ENCODE results near the gene SLC5A1.

The SLC5A1 gene

DNA sequence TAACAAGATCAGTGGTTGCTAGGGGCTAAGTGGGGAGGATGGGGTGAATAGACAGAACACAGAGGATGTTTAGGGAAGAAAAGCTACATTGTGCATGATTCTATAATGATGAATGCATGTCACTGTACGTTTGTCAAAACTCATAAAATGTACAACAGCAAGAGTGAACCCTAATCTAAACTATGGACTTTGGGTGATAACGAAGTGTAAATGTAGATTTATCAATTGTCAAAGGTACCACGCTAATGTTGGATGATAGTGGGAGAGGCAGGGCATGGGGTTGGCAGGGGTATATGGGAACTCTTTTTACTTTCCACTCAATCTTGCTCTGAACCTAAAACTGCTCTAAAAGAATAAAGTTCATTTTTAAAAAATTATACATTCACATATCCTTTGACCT, 21.3 kb upstream of the SLC5A1 start:
- Histone ChIP-seq H3K27ac (ENCODE audit: low read depth, low read length) (no peak overlapping the region), H3K4me1 (ENCODE audit: control insufficient read depth in 1 of 2, insufficient read depth in 2 of 2, low read length in 2 of 2) (peaks cover 25 to 26% of the 10 kb centered on the region in 2 donors), H3K9me3 (ENCODE audit: control insufficient read depth in 1 of 2, low read length in 2 of 2) (no peaks in the 10 kb centered on the region), H3K27me3 (ENCODE audit: control insufficient read depth in 1 of 2, insufficient read depth in 2 of 2, low read length in 2 of 2) (no peaks in the 10 kb centered on the region), H3K4me3 (ENCODE audit: low read depth in 1 of 2, low read length in 2 of 2) (no peak overlapping the region), H3K9ac (ENCODE audit: low read depth in 1 of 2, low read length in 2 of 2) (no peak overlapping the region), H3K36me3 (ENCODE audit: control insufficient read depth in 1 of 2, insufficient read depth in 2 of 2, low read length in 2 of 2) (no peaks in the 10 kb centered on the region)

- H3K4me3 ChIP-seq (ENCODE audit: low read depth in 1 of 2, low read length in 2 of 2): no peak overlapping the region
- no peak overlapping the region for H3K9ac ChIP-seq (ENCODE audit: low read depth in 1 of 2, low read length in 2 of 2)
- H3K9me3 ChIP-seq (ENCODE audit: control insufficient read depth in 1 of 2, low read length in 2 of 2): no peaks in the 10 kb centered on the region
- H3K4me1 ChIP-seq (ENCODE audit: control insufficient read depth in 1 of 2, insufficient read depth in 2 of 2, low read length in 2 of 2): peaks cover 25 to 26% of the 10 kb centered on the region in 2 donors
- no peak overlapping the region for H3K27ac ChIP-seq (ENCODE audit: low read depth, low read length)
- H3K36me3 ChIP-seq (ENCODE audit: control insufficient read depth in 1 of 2, insufficient read depth in 2 of 2, low read length in 2 of 2): no peaks in the 10 kb centered on the region
- no peaks in the 10 kb centered on the region for H3K27me3 ChIP-seq (ENCODE audit: control insufficient read depth in 1 of 2, insufficient read depth in 2 of 2, low read length in 2 of 2)
Measured at GRCh38 chr22:32023251-32023827, 19.7 kb upstream of the SLC5A1 start.

GRCh38 chr22:32024796-32025195, 18.3 kb upstream of the SLC5A1 start:
- Histone ChIP-seq H3K9me3 (ENCODE audit: control insufficient read depth in 1 of 2, low read length in 2 of 2) (no peaks in the 10 kb centered on the region), H3K4me3 (ENCODE audit: low read depth in 1 of 2, low read length in 2 of 2) (no peak overlapping the region), H3K4me1 (ENCODE audit: control insufficient read depth in 1 of 2, insufficient read depth in 2 of 2, low read length in 2 of 2) (peaks cover 25 to 30% of the 10 kb centered on the region in 2 donors), H3K36me3 (ENCODE audit: control insufficient read depth in 1 of 2, insufficient read depth in 2 of 2, low read length in 2 of 2) (no peaks in the 10 kb centered on the region), H3K27ac (ENCODE audit: low read depth, low read length) (peak overlapping the region; percentile 5), H3K9ac (ENCODE audit: low read depth in 1 of 2, low read length in 2 of 2) (no peak overlapping the region), H3K27me3 (ENCODE audit: control insufficient read depth in 1 of 2, insufficient read depth in 2 of 2, low read length in 2 of 2) (no peaks in the 10 kb centered on the region)

- H3K4me3 ChIP-seq (ENCODE audit: low read depth in 1 of 2, low read length in 2 of 2): no peak overlapping the region
- no peak overlapping the region for H3K27ac ChIP-seq (ENCODE audit: low read depth, low read length)
- H3K27me3 ChIP-seq (ENCODE audit: control insufficient read depth in 1 of 2, insufficient read depth in 2 of 2, low read length in 2 of 2): no peaks in the 10 kb centered on the region
- no peaks in the 10 kb centered on the region for H3K36me3 ChIP-seq (ENCODE audit: control insufficient read depth in 1 of 2, insufficient read depth in 2 of 2, low read length in 2 of 2)
- H3K4me1 ChIP-seq (ENCODE audit: control insufficient read depth in 1 of 2, insufficient read depth in 2 of 2, low read length in 2 of 2): peaks cover 9 to 14% of the 10 kb centered on the region in 2 donors
- no peaks in the 10 kb centered on the region for H3K9me3 ChIP-seq (ENCODE audit: control insufficient read depth in 1 of 2, low read length in 2 of 2)
- H3K9ac ChIP-seq (ENCODE audit: low read depth in 1 of 2, low read length in 2 of 2): no peak overlapping the region
Measured at GRCh38 chr22:32030518-32031247, 12.4 kb upstream of the SLC5A1 start.

GRCh38 chr22:32031466-32031865, 11.6 kb upstream of the SLC5A1 start:
- peaks cover 9 to 14% of the 10 kb centered on the region in 2 donors for H3K4me1 ChIP-seq (ENCODE audit: control insufficient read depth in 1 of 2, insufficient read depth in 2 of 2, low read length in 2 of 2)
- no peak overlapping the region for H3K4me3 ChIP-seq (ENCODE audit: low read depth in 1 of 2, low read length in 2 of 2)
- no peaks in the 10 kb centered on the region for H3K27me3 ChIP-seq (ENCODE audit: control insufficient read depth in 1 of 2, insufficient read depth in 2 of 2, low read length in 2 of 2)
- H3K27ac ChIP-seq (ENCODE audit: low read depth, low read length): no peak overlapping the region
- no peaks in the 10 kb centered on the region for H3K36me3 ChIP-seq (ENCODE audit: control insufficient read depth in 1 of 2, insufficient read depth in 2 of 2, low read length in 2 of 2)
- H3K9ac ChIP-seq (ENCODE audit: low read depth in 1 of 2, low read length in 2 of 2): no peak overlapping the region
- no peaks in the 10 kb centered on the region for H3K9me3 ChIP-seq (ENCODE audit: control insufficient read depth in 1 of 2, low read length in 2 of 2)

DNA sequence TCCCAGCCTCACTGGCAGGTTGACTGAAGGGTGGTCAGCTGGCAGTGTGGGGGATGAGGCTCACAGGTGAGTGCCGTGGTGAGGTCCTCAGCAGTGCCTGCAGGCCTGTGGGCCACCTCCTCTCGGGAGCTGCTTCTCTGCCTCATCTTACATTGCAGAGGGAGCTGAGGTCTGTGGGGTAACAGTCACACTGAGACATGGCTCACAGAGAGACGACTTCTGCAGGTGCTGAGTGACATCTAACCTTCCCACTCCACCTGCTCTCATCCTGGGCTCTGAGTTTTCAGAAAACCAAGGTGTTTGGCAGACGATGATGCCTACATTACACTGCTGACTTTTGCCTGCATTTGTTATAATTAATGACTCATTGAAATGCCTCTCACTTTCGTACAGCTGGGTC, 8.8 kb upstream of the SLC5A1 start:
- Histone ChIP-seq H3K27me3 (ENCODE audit: control insufficient read depth in 1 of 2, insufficient read depth in 2 of 2, low read length in 2 of 2) (no peaks in the 10 kb centered on the region), H3K9me3 (ENCODE audit: control insufficient read depth in 1 of 2, low read length in 2 of 2) (no peaks in the 10 kb centered on the region)

GRCh38 chr22:32037236-32037635, 5.8 kb upstream of the SLC5A1 start:
- Histone ChIP-seq H3K9ac (ENCODE audit: low read depth in 1 of 2, low read length in 2 of 2) (no peak overlapping the region), H3K27ac (ENCODE audit: low read depth, low read length) (no peak overlapping the region), H3K4me3 (ENCODE audit: low read depth in 1 of 2, low read length in 2 of 2) (no peak overlapping the region), H3K4me1 (ENCODE audit: control insufficient read depth in 1 of 2, insufficient read depth in 2 of 2, low read length in 2 of 2) (peaks cover 14 to 15% of the 10 kb centered on the region in 2 donors), H3K36me3 (ENCODE audit: control insufficient read depth in 1 of 2, insufficient read depth in 2 of 2, low read length in 2 of 2) (no peaks in the 10 kb centered on the region), H3K9me3 (ENCODE audit: control insufficient read depth in 1 of 2, low read length in 2 of 2) (no peaks in the 10 kb centered on the region), H3K27me3 (ENCODE audit: control insufficient read depth in 1 of 2, insufficient read depth in 2 of 2, low read length in 2 of 2) (no peaks in the 10 kb centered on the region)

More for the DNA sequence above, 8.8 kb upstream of the SLC5A1 start:
- H3K4me3 ChIP-seq (ENCODE audit: low read depth in 1 of 2, low read length in 2 of 2): no peak overlapping the region
- H3K9ac ChIP-seq (ENCODE audit: low read depth in 1 of 2, low read length in 2 of 2): no peak overlapping the region
- H3K36me3 ChIP-seq (ENCODE audit: control insufficient read depth in 1 of 2, insufficient read depth in 2 of 2, low read length in 2 of 2): no peaks in the 10 kb centered on the region
- no peak overlapping the region for H3K27ac ChIP-seq (ENCODE audit: low read depth, low read length)
- H3K4me1 ChIP-seq (ENCODE audit: control insufficient read depth in 1 of 2, insufficient read depth in 2 of 2, low read length in 2 of 2): peaks cover 9 to 14% of the 10 kb centered on the region in 2 donors

- Histone ChIP-seq H3K4me3 (ENCODE audit: low read depth in 1 of 2, low read length in 2 of 2) (no peak overlapping the region), H3K9ac (ENCODE audit: low read depth in 1 of 2, low read length in 2 of 2) (no peak overlapping the region), H3K27me3 (ENCODE audit: control insufficient read depth in 1 of 2, insufficient read depth in 2 of 2, low read length in 2 of 2) (peaks cover 0 to 4% of the 10 kb centered on the region in 2 donors), H3K9me3 (ENCODE audit: control insufficient read depth in 1 of 2, low read length in 2 of 2) (no peaks in the 10 kb centered on the region), H3K36me3 (ENCODE audit: control insufficient read depth in 1 of 2, insufficient read depth in 2 of 2, low read length in 2 of 2) (no peaks in the 10 kb centered on the region), H3K4me1 (ENCODE audit: control insufficient read depth in 1 of 2, insufficient read depth in 2 of 2, low read length in 2 of 2) (peaks cover 15 to 19% of the 10 kb centered on the region in 2 donors), H3K27ac (ENCODE audit: low read depth, low read length) (no peak overlapping the region)
Measured at GRCh38 chr22:32040324-32040904, 2.6 kb upstream of the SLC5A1 start.

- H3K27me3 ChIP-seq (ENCODE audit: control insufficient read depth in 1 of 2, insufficient read depth in 2 of 2, low read length in 2 of 2): peaks cover 0 to 4% of the 10 kb centered on the region in 2 donors
- H3K4me1 ChIP-seq (ENCODE audit: control insufficient read depth in 1 of 2, insufficient read depth in 2 of 2, low read length in 2 of 2): peaks cover 15 to 23% of the 10 kb centered on the region in 2 donors
- no peaks in the 10 kb centered on the region for H3K9me3 ChIP-seq (ENCODE audit: control insufficient read depth in 1 of 2, low read length in 2 of 2)
- peak overlapping the region; percentile 86 to 87 for H3K4me3 ChIP-seq (ENCODE audit: low read depth in 1 of 2, low read length in 2 of 2)
- H3K27ac ChIP-seq (ENCODE audit: low read depth, low read length): peak overlapping the region; percentile 65
- H3K9ac ChIP-seq (ENCODE audit: low read depth in 1 of 2, low read length in 2 of 2): peak overlapping the region; percentile 90 to 93
- H3K36me3 ChIP-seq (ENCODE audit: control insufficient read depth in 1 of 2, insufficient read depth in 2 of 2, low read length in 2 of 2): peaks cover 7 to 15% of the 10 kb centered on the region in 2 donors
Measured at GRCh38 chr22:32043391-32043790, 330 bp downstream of the SLC5A1 start.

- peak overlapping the region; percentile 86 to 87 for H3K4me3 ChIP-seq (ENCODE audit: low read depth in 1 of 2, low read length in 2 of 2)
- peak overlapping the region; percentile 90 to 93 for H3K9ac ChIP-seq (ENCODE audit: low read depth in 1 of 2, low read length in 2 of 2)
- H3K27ac ChIP-seq (ENCODE audit: low read depth, low read length): peak overlapping the region; percentile 65
- H3K27me3 ChIP-seq (ENCODE audit: control insufficient read depth in 1 of 2, insufficient read depth in 2 of 2, low read length in 2 of 2): peaks cover 0 to 4% of the 10 kb centered on the region in 2 donors
- peaks cover 8 to 18% of the 10 kb centered on the region in 2 donors for H3K36me3 ChIP-seq (ENCODE audit: control insufficient read depth in 1 of 2, insufficient read depth in 2 of 2, low read length in 2 of 2)
- H3K9me3 ChIP-seq (ENCODE audit: control insufficient read depth in 1 of 2, low read length in 2 of 2): no peaks in the 10 kb centered on the region
- peaks cover 16 to 24% of the 10 kb centered on the region in 2 donors for H3K4me1 ChIP-seq (ENCODE audit: control insufficient read depth in 1 of 2, insufficient read depth in 2 of 2, low read length in 2 of 2)
Measured at GRCh38 chr22:32044477-32044876, 1.4 kb downstream of the SLC5A1 start.
